AG04450 (cell line): ENCODE measurements around the gene TMTC1. TPM values are rescaled to one million over a fixed set of nuclear protein-coding genes. Genes with fewer than 3 reads are reported as not detected.

ENCODE experiments used
- CTCF ChIA-PET: fragments of 300-600, 350-600 bp; formaldehyde crosslinking; extraction: SDS; loops from one replicate; lab custom pipeline; 2022; ENCODE audit warnings: antibody characterized with exemption, inconsistent platforms; lab: Charles Lee
- POLR2A ChIA-PET: fragments of 350-600 bp; formaldehyde crosslinking; extraction: SDS; loops from one replicate; lab custom pipeline; 2021; ENCODE audit warnings: antibody characterized with exemption, inconsistent platforms; lab: Yijun Ruan, JAX
- DNase-seq: peaks from one replicate; pipeline ENCODE4 v3.0.0-alpha.2; 2011; ENCODE audit warnings: low read depth, low spot score
- H3K27ac ChIP-seq: one replicate; pipeline ENCODE4 v1.5.1; 2012; ENCODE audit warnings: low read depth, low read length, control low read depth
- H3K27me3 ChIP-seq: one replicate; pipeline ENCODE4 v1.6.0; 2012; ENCODE audit warnings: low read length; ENCODE audit not compliant: control insufficient read depth, insufficient read depth
- H3K4me3 ChIP-seq: 2 replicates; pipeline ENCODE4 v1.5.1; 2011; ENCODE audit warnings: mild to moderate bottlenecking, low read depth, low read length, control low read depth
- H3K9me3 ChIP-seq: 2 replicates; pipeline ENCODE4 v1.5.1; 2012; ENCODE audit warnings: low read length; ENCODE audit not compliant: control insufficient read depth, insufficient read depth
- CTCF ChIP-seq: IDR thresholded peaks from 2 replicates; pipeline ENCODE4 v1.5.1; 2011; ENCODE audit warnings: low read depth, low read length, control low read depth, inconsistent platforms
- polyA plus RNA-seq: library from polyadenylated mRNA; depleted of rRNA; stranded (reverse); fragments of >200 nt; gene quantifications from 2 replicates; pipeline ENCODE4 v1.2.3, GENCODE V29; 2011

Gene TMTC1
- polyA plus RNA-seq, 1 experiment: 66.8 TPM

GRCh38 chr12:29611906-29612305, 171.8 kb downstream of the TMTC1 start:
- CTCF ChIA-PET: no interaction called here
- POLR2A ChIA-PET: no interaction called here
- peak; percentile 11 for DNase-seq
- Histone ChIP-seq H3K9me3 (no peaks in the 10 kb centered on the region), H3K27me3 (no peaks in the 10 kb centered on the region), H3K27ac (no peak overlapping the region), H3K4me3 (no peak overlapping the region)
- no peak for TF ChIP-seq CTCF

GRCh38 chr12:29610473-29611170, 173.1 kb downstream of the TMTC1 start:
- CTCF ChIA-PET: interaction anchor here (0.7 kb wide), 1 partner anchor 57 kb away, joined by 5 read pairs; no protein-coding TSS in a partner anchor
- no peak overlapping the region for H3K27ac ChIP-seq
- no peak for DNase-seq

GRCh38 chr12:29609431-29610215, 174.1 kb downstream of the TMTC1 start:
- no peak for DNase-seq
- no peak for TF ChIP-seq CTCF
- H3K27ac ChIP-seq: no peak overlapping the region
- no peaks in the 10 kb centered on the region for H3K27me3 ChIP-seq
- CTCF ChIA-PET: no interaction called here
- POLR2A ChIA-PET: interaction anchor here (0.6 kb wide), 1 partner anchor 90 kb away, joined by 5 read pairs; no protein-coding TSS in a partner anchor
- no peaks in the 10 kb centered on the region for H3K9me3 ChIP-seq
- no peak overlapping the region for H3K4me3 ChIP-seq

More at GRCh38 chr12:29610473-29611170, 173.1 kb downstream of the TMTC1 start:
- POLR2A ChIA-PET: no interaction called here
- no peaks in the 10 kb centered on the region for H3K9me3 ChIP-seq
- no peaks in the 10 kb centered on the region for H3K27me3 ChIP-seq
- no peak for TF ChIP-seq CTCF
- H3K4me3 ChIP-seq: no peak overlapping the region

- Histone ChIP-seq H3K27me3 (no peaks in the 10 kb centered on the region), H3K27ac (no peak overlapping the region), H3K4me3 (no peak overlapping the region), H3K9me3 (no peaks in the 10 kb centered on the region)
- CTCF ChIA-PET: no interaction called here
- POLR2A ChIA-PET: no interaction called here
- no peak for TF ChIP-seq CTCF
- no peak for DNase-seq
Measured at GRCh38 chr12:29608581-29608980, 175.2 kb downstream of the TMTC1 start.

GRCh38 chr12:29599381-29599780, 184.4 kb downstream of the TMTC1 start:
- no peak for DNase-seq
- no peaks in the 10 kb centered on the region for H3K9me3 ChIP-seq
- ChIA-PET POLR2A (no interaction called here), CTCF (interaction anchor here (1.3 kb wide), 1 partner anchor 9 kb away, joined by 3 read pairs; no protein-coding TSS in a partner anchor)
- no peak overlapping the region for H3K27ac ChIP-seq
- no peak overlapping the region for H3K4me3 ChIP-seq
- H3K27me3 ChIP-seq: no peaks in the 10 kb centered on the region
- TF ChIP-seq CTCF: no peak
